GM12891 (cell line): Measurements from ENCODE around the gene FOXL3.
A peak's percentile ranks its signal among the peaks of the same experiment; 100 is the strongest.

ENCODE experiments used
- DNase-seq: peaks from one replicate; pipeline ENCODE4 v3.0.0; 2011; ENCODE audit warnings: low spot score; ENCODE audit not compliant: insufficient read length
- FAIRE-seq: peaks from 2 replicates; lab custom pipeline; 2011; peaks lifted over from hg19 to GRCh38; lab: Jason Lieb, UNC
- PAX5 ChIP-seq: IDR thresholded peaks from 2 replicates; pipeline ENCODE4 v1.6.1; 2011; ENCODE audit warnings: low read length, moderate library complexity, mild to moderate bottlenecking; ENCODE audit not compliant: insufficient read depth, severe bottlenecking
- POLR2A ChIP-seq: IDR thresholded peaks from 2 replicates; pipeline ENCODE4 v1.6.1; 2011; ENCODE audit warnings: low read depth, low read length, control low read depth
- POLR2AphosphoS5 ChIP-seq: IDR thresholded peaks from 2 replicates; pipeline ENCODE4 v1.6.1; 2011; ENCODE audit warnings: low read depth, low read length, control low read depth
- POU2F2 ChIP-seq: IDR thresholded peaks from 2 replicates; pipeline ENCODE4 v1.6.1; 2011; ENCODE audit warnings: low read depth, mild to moderate bottlenecking, control low read depth, low read length, moderate library complexity
- SPI1 ChIP-seq: IDR thresholded peaks from 2 replicates; pipeline ENCODE4 v1.6.1; 2011; ENCODE audit warnings: low read depth, low read length, control low read depth
- TAF1 ChIP-seq: IDR thresholded peaks from 2 replicates; pipeline ENCODE4 v1.6.1; 2011; ENCODE audit warnings: low read depth, low read length, control low read depth

The FOXL3 gene

DNA sequence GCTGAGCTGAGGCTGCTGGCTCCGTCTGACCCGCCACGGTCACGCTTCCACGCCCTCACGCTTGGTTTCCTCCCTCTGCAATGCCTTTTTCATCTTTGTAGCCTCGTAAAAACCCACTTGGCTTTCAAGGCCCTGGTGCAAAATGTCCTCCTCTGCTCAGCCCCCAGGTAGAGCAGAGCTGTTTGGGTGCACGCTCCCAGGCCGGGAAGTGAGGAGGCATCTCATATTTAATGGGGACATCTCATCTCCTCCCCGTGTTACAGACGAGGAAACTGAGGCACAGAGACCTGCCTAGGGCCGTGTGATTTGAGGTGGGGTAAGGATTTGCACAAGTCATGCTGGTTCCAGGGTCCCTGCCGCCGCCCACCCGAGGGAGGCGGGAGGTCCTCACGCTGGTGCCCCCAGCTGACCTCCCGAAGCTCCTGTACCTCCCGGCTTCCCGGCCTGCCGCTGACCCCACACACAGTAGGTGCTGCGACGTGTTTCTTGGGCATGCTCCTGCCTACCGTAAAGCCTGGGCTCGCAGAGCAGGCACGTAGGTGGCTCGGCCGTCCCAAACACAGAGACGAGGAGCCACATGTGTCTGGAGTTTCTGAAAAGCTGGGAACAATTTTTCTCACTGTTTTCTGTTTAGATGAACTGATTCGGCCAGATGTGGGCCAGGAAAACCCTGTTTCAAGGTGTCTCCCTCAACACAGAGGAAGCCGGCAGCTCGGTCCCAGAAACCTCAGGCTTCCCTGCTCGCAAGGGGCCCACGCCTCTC is 11.5 kb downstream of the FOXL3 start:
- no peak for TF ChIP-seq POLR2AphosphoS5
- TF ChIP-seq TAF1 = no peak
- TF ChIP-seq POLR2A = no peak
- TF ChIP-seq POU2F2 = no peak
- TF ChIP-seq PAX5 = no peak
- no peak for TF ChIP-seq SPI1
- no peak for FAIRE-seq
- no peak for DNase-seq

DNA sequence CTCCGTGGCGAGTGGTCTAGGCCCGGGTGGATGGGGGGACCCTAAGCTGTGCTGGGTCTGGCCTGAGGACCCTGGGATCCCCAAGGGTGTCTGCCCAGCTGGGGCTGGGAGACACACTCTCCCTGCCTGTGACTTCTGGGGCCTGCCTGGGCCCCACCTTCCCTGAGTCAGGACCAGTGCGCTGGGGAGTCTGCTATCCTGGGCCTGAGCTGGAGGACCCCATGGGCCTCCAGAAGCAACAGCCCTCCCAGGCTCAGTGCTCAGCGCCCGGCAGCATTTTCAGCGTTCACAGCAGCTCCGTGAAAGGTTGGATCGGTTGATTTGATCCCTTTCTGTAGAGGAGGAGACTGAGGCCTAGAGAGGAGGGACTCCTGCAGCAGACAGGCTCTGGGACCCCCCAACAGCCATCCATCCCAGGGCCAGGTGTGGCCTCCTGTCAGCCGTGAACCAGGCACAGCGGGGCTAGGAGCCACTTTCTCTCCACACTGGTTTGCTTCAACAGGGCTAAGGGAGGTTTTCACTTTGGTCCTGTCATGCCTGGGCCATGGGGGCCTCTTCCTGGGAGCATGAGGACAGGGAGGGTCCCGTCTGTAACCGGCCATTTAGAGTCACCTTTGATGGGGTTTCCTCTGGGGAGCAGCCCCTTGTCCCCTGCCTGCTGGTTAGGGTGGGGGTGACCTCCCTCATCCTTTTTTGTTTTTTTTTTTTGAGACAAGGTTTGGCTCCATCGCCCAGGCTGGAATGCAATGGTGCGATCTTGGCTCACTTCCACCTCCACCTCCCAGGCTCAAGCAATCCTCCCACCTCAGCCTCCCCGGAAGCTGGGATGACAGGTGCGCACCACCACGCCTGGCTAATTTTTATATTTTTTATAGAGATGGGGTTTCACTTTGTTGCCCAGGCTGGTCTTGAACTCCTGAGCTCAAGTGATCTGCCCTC is 12.4 kb downstream of the FOXL3 start:
- TF ChIP-seq POU2F2 (no peak), TAF1 (no peak), PAX5 (no peak), POLR2A (no peak), SPI1 (no peak), POLR2AphosphoS5 (no peak)
- FAIRE-seq (no peak), DNase-seq (no peak)

DNA sequence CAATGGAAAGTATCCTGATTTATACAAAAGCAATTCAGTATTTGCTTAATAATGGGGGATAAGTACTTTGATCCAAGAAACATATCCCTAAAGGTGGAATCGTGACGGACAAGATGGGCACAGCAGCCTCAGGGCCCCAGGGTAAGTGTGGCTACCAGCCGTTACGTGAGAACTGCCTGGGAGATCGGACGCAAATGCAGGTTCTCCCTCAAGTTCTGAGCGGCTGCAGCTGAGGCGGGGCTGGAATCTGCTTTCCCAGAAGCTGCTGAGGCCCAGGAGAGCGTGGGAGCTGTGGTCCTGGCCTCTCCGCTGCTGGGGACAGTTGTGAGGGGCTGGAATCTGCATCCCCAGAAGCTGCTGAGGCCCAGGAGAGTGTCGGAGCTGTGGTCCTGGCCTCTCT is 13.5 kb downstream of the FOXL3 start:
- DNase-seq (no peak), FAIRE-seq (no peak)
- TF ChIP-seq SPI1 = no peak
- no peak for TF ChIP-seq POLR2A
- TF ChIP-seq POLR2AphosphoS5 = no peak
- no peak for TF ChIP-seq TAF1
- TF ChIP-seq PAX5 = no peak
- TF ChIP-seq POU2F2 = no peak

DNA sequence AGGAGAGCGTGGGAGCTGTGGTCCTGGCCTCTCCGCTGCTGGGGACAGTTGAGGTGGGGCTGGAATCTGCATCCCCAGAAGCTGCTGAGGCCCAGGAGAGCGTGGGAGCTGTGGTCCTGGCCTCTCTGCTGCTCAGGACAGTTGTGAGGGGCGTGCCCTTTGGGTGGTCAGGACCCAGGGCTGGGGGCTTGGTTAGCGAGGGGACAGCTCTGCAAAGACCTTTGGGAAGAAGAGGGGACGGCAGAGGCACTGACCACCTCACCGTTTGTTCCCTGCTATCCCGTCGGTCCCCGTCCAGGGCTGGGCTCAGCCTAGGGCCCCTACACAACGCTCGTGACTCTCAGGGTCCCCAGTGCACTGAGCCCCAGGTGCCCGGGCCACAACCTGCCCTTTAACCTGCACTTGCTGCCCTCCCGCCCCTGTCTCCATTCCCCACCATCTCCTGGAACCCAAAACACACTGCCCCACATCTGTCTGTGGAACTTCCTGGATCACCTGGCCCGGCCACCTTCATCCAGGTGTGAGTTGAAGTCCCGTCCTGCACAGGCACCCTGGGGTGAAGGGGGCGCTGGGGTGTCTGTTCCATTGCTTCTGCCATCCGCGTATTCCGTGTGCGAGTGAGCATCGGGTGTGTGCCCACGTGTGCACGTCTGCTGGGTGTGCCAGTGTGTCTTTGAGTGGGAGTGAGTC is 14.1 kb downstream of the FOXL3 start:
- TF ChIP-seq POU2F2 (no peak), PAX5 (no peak), POLR2A (no peak), SPI1 (no peak), TAF1 (no peak), POLR2AphosphoS5 (no peak)
- FAIRE-seq (no peak), DNase-seq (no peak)

DNA sequence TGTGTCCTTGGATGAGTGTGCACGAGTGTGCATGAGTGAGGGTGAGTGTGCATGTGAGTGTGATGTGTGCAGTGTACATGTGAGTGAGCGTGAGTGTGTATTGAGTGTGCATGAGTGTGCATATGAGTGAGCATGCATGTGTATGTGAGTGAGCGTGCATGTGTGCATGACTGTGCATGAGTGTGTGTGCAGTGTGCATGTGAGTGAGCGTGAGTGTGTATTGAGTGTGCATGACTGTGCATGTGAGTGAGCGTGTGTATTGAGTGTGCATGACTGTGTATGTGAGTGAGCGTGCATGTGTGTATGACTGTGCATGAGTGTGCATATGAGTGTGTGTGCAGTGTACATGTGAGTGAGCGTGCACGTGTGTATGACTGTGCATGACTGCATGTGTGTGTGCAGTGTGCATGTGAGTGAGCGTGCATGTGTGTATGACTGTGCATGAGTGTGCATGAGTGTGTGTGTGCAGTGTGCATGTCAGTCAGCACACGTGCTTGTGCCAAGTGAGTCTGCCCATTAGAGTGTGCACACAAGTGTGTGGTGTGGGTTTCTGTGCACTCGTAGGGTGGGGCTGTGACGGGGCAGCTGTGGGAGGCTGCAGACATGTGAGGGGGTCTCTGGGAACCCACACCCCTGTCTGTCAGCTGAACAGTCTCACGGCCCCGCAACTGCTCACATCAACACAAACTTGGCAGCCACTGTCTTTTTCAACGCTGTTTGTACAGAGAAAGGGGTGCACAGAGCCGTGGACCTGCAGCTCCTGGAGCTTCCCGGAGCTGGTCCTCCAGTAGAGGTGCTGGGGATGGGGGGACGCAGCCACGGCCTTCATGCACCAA is 14.8 kb downstream of the FOXL3 start:
- FAIRE-seq (peak; percentile 50), DNase-seq (no peak)
- no peak for TF ChIP-seq POLR2AphosphoS5
- TF ChIP-seq TAF1 = no peak
- TF ChIP-seq PAX5 = no peak
- no peak for TF ChIP-seq POLR2A
- TF ChIP-seq POU2F2 = no peak
- TF ChIP-seq SPI1 = no peak

DNA sequence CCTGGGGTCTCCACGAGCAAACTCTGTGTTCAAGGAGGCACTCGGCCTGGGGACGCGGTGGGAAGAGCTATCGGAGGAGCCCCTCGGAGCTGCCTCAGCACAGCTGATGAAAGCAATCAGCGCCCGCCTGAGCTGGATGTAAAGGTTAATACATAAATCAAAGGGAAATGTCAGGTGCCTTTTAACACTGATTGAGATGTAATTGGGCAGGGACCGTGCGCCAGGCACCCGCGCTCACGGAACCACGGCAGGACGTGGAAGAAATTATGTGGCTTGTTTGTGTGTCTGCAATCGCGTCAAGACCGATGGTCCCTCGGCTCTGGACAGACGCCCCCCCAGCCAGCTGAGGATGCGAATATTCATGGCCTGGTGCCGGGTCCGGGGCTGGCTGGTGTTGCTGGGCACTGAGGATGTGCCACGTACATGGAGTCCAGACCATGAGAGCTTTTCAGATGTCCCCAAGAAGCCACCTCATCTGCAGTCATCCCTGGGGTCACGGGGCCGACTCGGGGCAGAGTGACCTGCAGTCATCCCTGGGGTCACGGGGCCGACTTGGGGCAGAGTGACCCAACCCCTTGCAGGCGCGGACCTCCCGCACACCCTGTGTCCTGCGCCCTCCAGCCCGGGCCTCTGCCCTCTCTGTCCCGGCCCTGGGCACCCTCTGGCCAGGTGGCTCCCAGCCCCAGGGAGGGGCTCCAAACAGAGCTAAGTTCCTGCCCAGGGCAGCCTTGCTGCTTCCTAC is 15.6 kb downstream of the FOXL3 start:
- DNase-seq (no peak), FAIRE-seq (no peak)
- TF ChIP-seq POLR2AphosphoS5 (no peak), PAX5 (no peak), TAF1 (no peak), POLR2A (no peak), POU2F2 (no peak), SPI1 (no peak)

DNA sequence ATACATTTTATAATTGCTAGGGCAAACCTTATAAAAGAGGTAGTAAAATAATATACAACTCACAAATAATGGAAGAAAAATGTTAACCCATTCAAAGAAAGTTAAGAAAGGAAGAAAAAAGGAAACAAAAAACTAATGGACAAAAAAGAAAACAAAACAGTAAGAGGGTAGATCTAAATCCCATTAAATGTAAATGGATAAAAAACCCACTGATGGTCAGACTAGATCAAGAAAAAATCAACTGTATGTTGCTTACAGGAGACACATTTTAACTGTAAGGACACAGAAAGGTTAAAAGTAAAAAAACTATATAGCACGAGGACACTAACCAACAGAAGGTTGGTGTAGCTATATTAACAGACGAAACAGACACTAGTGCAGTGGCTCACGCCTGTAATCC is 18.0 kb downstream of the FOXL3 start:
- DNase-seq (no peak), FAIRE-seq (no peak)
- TF ChIP-seq POU2F2 = no peak
- TF ChIP-seq POLR2A = no peak
- no peak for TF ChIP-seq TAF1
- TF ChIP-seq SPI1 = no peak
- TF ChIP-seq POLR2AphosphoS5 = no peak
- TF ChIP-seq PAX5 = no peak
